Dedifferentiated amniotic fluid mesenchymal stem cell (primary cell): ENCODE data around the gene FTL.
"Not testable (repeated sequence)": the region's sequence is repeated elsewhere in the genome, so short reads cannot be mapped to it uniquely, and the experiment has no call there.

Experiments
- DNase-seq: peaks from one replicate; pipeline ENCODE4 v3.0.0-alpha.2; 2016; ENCODE audit errors: extremely low spot score

The FTL gene

GRCh38 chr19:48965040-48965805 is at the start of gene FTL:
TSS of gene FTL (plus strand) at chr19:48965309. CDS start at chr19:48965508, 199 bp downstream.
- peak; percentile 91 for DNase-seq

GRCh38 chr19:48915757-48916156 is 49.4 kb upstream of the FTL start:
- no peak for DNase-seq

GRCh38 chr19:48918071-48918470 is 47.0 kb upstream of the FTL start:
- DNase-seq: no peak

GRCh38 chr19:48918801-48919247 is 46.3 kb upstream of the FTL start:
- DNase-seq: no peak

GRCh38 chr19:48919271-48919670 is 45.8 kb upstream of the FTL start:
- not testable (repeated sequence) for DNase-seq

- DNase-seq: no peak
These were observed 44.2 kb upstream of the FTL start for GRCh38 chr19:48920949-48921348.

- DNase-seq: no peak
These were observed 43.2 kb upstream of the FTL start for GRCh38 chr19:48921721-48922500.

GRCh38 chr19:48922548-48923490 is 42.3 kb upstream of the FTL start:
- DNase-seq: no peak

- DNase-seq: peak; percentile 27
These were observed 39.8 kb upstream of the FTL start for GRCh38 chr19:48925240-48925843.

- not testable (repeated sequence) for DNase-seq
These were observed 39.2 kb upstream of the FTL start for GRCh38 chr19:48925890-48926289.

- peak; percentile 91 for DNase-seq
These were observed 38.2 kb upstream of the FTL start for GRCh38 chr19:48926909-48927308.

- not testable (repeated sequence) for DNase-seq
These were observed 37.4 kb upstream of the FTL start for GRCh38 chr19:48927692-48928091.

GRCh38 chr19:48928164-48929025 is 36.7 kb upstream of the FTL start:
- no peak for DNase-seq

- DNase-seq: peak; percentile 26
These were observed 31.7 kb upstream of the FTL start, which contains the start of gene DHDH for GRCh38 chr19:48933382-48933932. TSS of gene DHDH (plus strand) at chr19:48933699. CDS start at chr19:48933722, 23 bp downstream.

GRCh38 chr19:48934837-48935236 is 30.3 kb upstream of the FTL start:
- DNase-seq: no peak

- no peak for DNase-seq
These were observed 29.2 kb upstream of the FTL start for GRCh38 chr19:48935864-48936263.

GRCh38 chr19:48938256-48938655 is 26.9 kb upstream of the FTL start:
- DNase-seq: no peak

- no peak for DNase-seq
These were observed 24.2 kb upstream of the FTL start for GRCh38 chr19:48940902-48941301.

- no peak for DNase-seq
These were observed 22.0 kb upstream of the FTL start for GRCh38 chr19:48943081-48943480.

- DNase-seq: no peak
These were observed 19.7 kb upstream of the FTL start for GRCh38 chr19:48945415-48945814.
